Hepatic stellate cell (primary cell): ENCODE results near the gene SEBOX.

ENCODE experiments used
- DNase-seq: peaks from one replicate; pipeline ENCODE4 v3.0.0; 2011; ENCODE audit warnings: low spot score

Gene SEBOX

GRCh38 chr17:28318759-28319597, 46.0 kb downstream of the SEBOX start, which contains the start of gene TMEM97:
Gene TMEM97 (plus strand): TSS chr17:28319200. CDS start chr17:28319240, 40 bp downstream.
- peak; percentile 97 for DNase-seq

- no peak for DNase-seq
These were observed 46.8 kb downstream of the SEBOX start for GRCh38 chr17:28317966-28318758.

- DNase-seq = no peak
These were observed 47.7 kb downstream of the SEBOX start for GRCh38 chr17:28317099-28317965.

- DNase-seq = no peak
These were observed 48.9 kb downstream of the SEBOX start for GRCh38 chr17:28315846-28316705.

- DNase-seq = no peak
These were observed 51.2 kb downstream of the SEBOX start for GRCh38 chr17:28313841-28314240.
